VCaP (cell line): ENCODE measurements around the gene RAI1.

ENCODE experiments used
- H3K27ac ChIP-seq: fragments of 450-650 bp; 2 replicates; pipeline ENCODE4 v1.5.1; 2017
- CTCF ChIP-seq: fragments of 450-650 bp; conservative IDR thresholded peaks from 2 replicates; pipeline ENCODE4 v1.5.1; 2017; ENCODE audit warnings: mild to moderate bottlenecking, moderate library complexity

RAI1 gene

GRCh38 chr17:17818088-17818526, 136.8 kb downstream of the RAI1 start:
- no peak for TF ChIP-seq CTCF
- peak overlapping the region; percentile 88 for H3K27ac ChIP-seq

- TF ChIP-seq CTCF = no peak
- H3K27ac ChIP-seq = peak overlapping the region; percentile 88
These were observed 137.9 kb downstream of the RAI1 start for GRCh38 chr17:17819111-17819510.

DNA sequence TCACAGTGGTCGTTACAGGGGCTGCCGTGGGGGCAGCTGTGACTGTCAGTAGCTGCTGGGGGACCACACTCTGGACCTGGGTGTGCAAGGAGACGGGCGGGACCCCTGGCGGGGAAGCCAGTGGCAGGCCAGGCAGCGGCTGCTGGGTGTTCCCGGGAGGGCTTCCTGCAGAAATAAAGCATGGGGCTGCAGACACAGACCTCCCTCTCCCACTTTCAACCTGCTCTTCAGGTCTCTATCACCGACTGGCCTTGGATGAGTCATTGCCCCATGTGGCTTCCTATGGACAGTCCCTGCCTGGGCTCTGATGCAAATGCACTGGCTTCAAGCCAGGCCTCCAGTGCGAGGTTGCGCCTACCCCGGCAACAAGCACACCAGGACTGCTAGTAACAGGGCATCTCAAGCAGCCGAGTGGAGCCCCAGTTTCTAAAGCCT, 138.3 kb downstream of the RAI1 start:
- no peak for TF ChIP-seq CTCF
- H3K27ac ChIP-seq = peak overlapping the region; percentile 88

DNA sequence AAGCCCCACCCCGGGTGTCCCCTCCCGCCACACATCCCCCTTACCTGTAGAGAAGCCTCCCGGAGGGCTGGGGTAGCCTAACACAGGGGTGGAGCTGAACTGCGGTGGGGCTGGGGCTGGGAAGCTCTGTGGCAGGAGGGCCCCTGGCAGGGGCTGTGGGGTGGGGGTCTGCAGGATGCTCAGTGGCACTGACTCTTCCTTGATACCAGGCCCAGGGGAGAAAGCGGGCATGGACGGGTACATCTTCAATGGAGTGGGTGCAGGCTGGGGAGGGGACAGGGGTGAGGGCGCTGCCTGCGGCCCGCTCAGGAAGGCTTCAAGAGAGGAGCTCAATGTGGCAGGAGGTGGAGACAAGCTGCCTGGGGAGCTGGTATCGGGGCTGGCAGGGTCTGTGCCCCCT, 138.8 kb downstream of the RAI1 start:
- H3K27ac ChIP-seq = peak overlapping the region; percentile 88
- TF ChIP-seq CTCF = no peak

DNA sequence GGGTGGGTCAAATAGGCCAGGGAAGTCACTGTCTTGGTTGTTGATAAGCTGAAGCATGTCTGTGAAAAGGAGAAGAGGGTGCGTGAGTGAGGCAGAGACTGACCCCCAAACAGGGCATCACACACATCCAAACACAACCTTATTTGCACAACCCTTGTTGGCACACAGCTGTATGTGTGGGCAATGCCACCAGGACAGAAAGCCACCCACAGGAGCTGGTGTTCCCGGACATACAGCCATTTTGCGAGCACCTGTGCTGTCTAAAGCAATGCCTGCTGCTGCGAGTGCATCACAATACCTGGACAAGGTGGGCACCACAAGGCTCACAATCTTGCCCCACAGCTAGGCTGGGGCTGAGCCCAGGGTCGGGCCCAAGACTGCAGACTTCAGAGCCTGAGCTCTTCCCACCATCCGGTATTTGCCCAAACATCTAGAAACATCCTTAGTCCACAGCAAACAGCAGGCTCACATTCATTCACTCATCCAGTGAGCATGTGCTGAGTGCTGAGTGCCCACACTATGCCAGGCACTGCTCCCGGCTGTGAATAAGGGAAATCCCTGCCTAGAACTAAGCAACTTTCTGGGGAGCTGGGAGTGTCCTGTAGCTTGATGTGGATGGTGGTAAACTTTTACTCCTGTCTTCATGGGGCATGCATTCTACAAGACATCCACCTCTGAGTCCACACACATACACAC, 139.4 kb downstream of the RAI1 start:
- peak overlapping the region; percentile 88 for H3K27ac ChIP-seq
- TF ChIP-seq CTCF = no peak

GRCh38 chr17:17822189-17822588, 140.9 kb downstream of the RAI1 start:
- TF ChIP-seq CTCF = no peak
- peak overlapping the region; percentile 88; the same call in 1 of the 2 replicates for H3K27ac ChIP-seq

- H3K27ac ChIP-seq = peak overlapping the region; percentile 88; the same call in 1 of the 2 replicates
- TF ChIP-seq CTCF = no peak
These were observed 141.4 kb downstream of the RAI1 start for GRCh38 chr17:17822616-17823015.
